ENCODE data around the gene METTL21A. TPM values are rescaled to one million over a fixed set of nuclear protein-coding genes. Genes with fewer than 3 reads are reported as not detected.

METTL21A gene
- total and polyA plus RNA-seq, 2 of the 13 experiments (the other 11 are each of a cell fraction or from before 2014, with no cell fraction given) = 42.4 to 61.2 TPM

- peak; percentile 93 for TF ChIP-seq ZNF18 (CRISPR knock-in tag; IDR thresholded peaks at IDR 0.05; ENCODE audit: insufficient replicate concordance)
- TF ChIP-seq ZNF142 (CRISPR knock-in tag; IDR thresholded peaks at IDR 0.05) = peak; percentile 77
- peak; percentile 84; the same call in 1 of the 2 replicates for TF ChIP-seq DNMT1 (CRISPR knock-in tag; IDR thresholded peaks at IDR 0.05)
- TF ChIP-seq YEATS4 (CRISPR knock-in tag; IDR thresholded peaks at IDR 0.05; ENCODE audit: borderline replicate concordance) = peak; percentile 81
- TF ChIP-seq PTBP1 (IDR thresholded peaks at IDR 0.05; ENCODE audit: low read depth, low read length, poor library complexity, severe bottlenecking) = no peak
- TF ChIP-seq YY1 (IDR thresholded peaks at IDR 0.05; ENCODE audit: insufficient read depth, insufficient replicate concordance, low read depth, low read length) = peak; percentile 86
- TF ChIP-seq HNRNPUL1 (IDR thresholded peaks at IDR 0.05; ENCODE audit: low read depth, low read length) = no peak
- no peak for TF ChIP-seq CBX2 (IDR thresholded peaks at IDR 0.05; ENCODE audit: low read depth, low read length)
- TF ChIP-seq CBX2 (CRISPR knock-in tag; IDR thresholded peaks at IDR 0.05; ENCODE audit: low read depth) = peak; percentile 80; the same call in 1 of the 2 replicates
- TF ChIP-seq SIX4 (CRISPR knock-in tag; IDR thresholded peaks at IDR 0.05) = no peak
These were observed at the start of gene METTL21A (continued) for GRCh38 chr2:207625014-207625907.

All from HepG2 (cell line).